ENCODE results near the gene NAGLU. TPM values are rescaled to one million over a fixed set of nuclear protein-coding genes. Genes with fewer than 3 reads are reported as not detected.
A peak's percentile ranks its signal among the peaks of the same experiment; 100 is the strongest.

Gene NAGLU
- total and polyA plus RNA-seq, 2 of the 13 experiments (the other 11 are each of a cell fraction or from before 2014, with no cell fraction given): 28.2 to 40.1 TPM

- TF ChIP-seq SOX5 (CRISPR knock-in tag; IDR thresholded peaks at IDR 0.05; ENCODE audit: borderline replicate concordance) (peak; percentile 75), ARID3A (IDR thresholded peaks at IDR 0.05; ENCODE audit: low read depth, low read length) (peak; percentile 39; the same call in 1 of the 2 replicates), BRCA1 (CRISPR knock-in tag; IDR thresholded peaks at IDR 0.05) (peak; percentile 56), NR2F6 (IDR thresholded peaks at IDR 0.05) (peak; percentile 91), NR2F6 (CRISPR knock-in tag; IDR thresholded peaks at IDR 0.05) (peak; percentile 94), ARID5B (CRISPR knock-in tag; IDR thresholded peaks at IDR 0.05) (peak; percentile 91), ZFY (CRISPR knock-in tag; IDR thresholded peaks at IDR 0.05) (peak; percentile 51; the same call in 1 of the 2 replicates), ZNF160 (CRISPR knock-in tag; IDR thresholded peaks at IDR 0.05) (peak; percentile 67; the same call in 1 of the 2 replicates), ZFYVE20 (CRISPR knock-in tag; IDR thresholded peaks at IDR 0.05; ENCODE audit: borderline replicate concordance, low read depth) (0 out of 2 replicates have a peak, but pooled peaks have one; percentile 44), ZNF318 (CRISPR knock-in tag; IDR thresholded peaks at IDR 0.05) (no peak), ZNF550 (CRISPR knock-in tag; IDR thresholded peaks at IDR 0.05; ENCODE audit: borderline replicate concordance) (no peak), ZMYM2 (CRISPR knock-in tag; IDR thresholded peaks at IDR 0.05) (peak; percentile 64; the same call in 1 of the 2 replicates), SALL2 (CRISPR knock-in tag; IDR thresholded peaks at IDR 0.05) (peak; percentile 52; the same call in 1 of the 2 replicates), ZNF256 (CRISPR knock-in tag; conservative IDR thresholded peaks at IDR 0.05) (no peak), SIN3A (IDR thresholded peaks at IDR 0.05; ENCODE audit: borderline replicate concordance, low read depth, low read length) (0 out of 2 replicates have a peak, but pooled peaks have one; percentile 43), SNAPC2 (CRISPR knock-in tag; IDR thresholded peaks at IDR 0.05) (no peak)
These were observed 28.9 kb downstream of the NAGLU start (continued) for GRCh38 chr17:42564815-42565522.

All from HepG2 (cell line).